ENCODE data around the gene ZBTB16.

DNA sequence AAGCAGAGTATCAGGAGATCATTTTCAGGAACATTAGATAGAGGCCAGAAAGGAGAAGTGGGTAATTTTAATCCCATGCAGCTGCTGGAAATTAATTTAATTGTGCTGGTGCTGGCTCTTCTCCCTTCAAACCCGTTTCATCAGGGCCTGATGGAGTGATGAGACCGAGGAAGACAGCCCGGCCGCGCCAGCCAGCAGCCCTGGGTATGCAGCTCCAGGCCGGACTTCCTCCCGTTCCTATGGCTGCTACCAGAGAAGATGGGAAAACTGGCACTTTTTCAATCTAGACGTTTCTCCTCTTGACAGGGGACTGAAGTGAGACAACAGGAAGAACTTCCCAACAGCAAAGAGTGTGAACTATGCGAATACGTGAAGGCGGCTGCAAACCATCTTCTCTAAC is 24.6 kb upstream of the ZBTB16 start:
- TF ChIP-seq CTCF (IDR thresholded peaks at IDR 0.05; ENCODE audit: low read depth, low read length, missing input control) (no peak), SP1 (IDR thresholded peaks at IDR 0.05) (no peak), RXRA (IDR thresholded peaks at IDR 0.05) (no peak), JUND (IDR thresholded peaks at IDR 0.05) (no peak), YY1 (IDR thresholded peaks at IDR 0.05) (no peak)
- TF ChIP-seq, protein P1, sequence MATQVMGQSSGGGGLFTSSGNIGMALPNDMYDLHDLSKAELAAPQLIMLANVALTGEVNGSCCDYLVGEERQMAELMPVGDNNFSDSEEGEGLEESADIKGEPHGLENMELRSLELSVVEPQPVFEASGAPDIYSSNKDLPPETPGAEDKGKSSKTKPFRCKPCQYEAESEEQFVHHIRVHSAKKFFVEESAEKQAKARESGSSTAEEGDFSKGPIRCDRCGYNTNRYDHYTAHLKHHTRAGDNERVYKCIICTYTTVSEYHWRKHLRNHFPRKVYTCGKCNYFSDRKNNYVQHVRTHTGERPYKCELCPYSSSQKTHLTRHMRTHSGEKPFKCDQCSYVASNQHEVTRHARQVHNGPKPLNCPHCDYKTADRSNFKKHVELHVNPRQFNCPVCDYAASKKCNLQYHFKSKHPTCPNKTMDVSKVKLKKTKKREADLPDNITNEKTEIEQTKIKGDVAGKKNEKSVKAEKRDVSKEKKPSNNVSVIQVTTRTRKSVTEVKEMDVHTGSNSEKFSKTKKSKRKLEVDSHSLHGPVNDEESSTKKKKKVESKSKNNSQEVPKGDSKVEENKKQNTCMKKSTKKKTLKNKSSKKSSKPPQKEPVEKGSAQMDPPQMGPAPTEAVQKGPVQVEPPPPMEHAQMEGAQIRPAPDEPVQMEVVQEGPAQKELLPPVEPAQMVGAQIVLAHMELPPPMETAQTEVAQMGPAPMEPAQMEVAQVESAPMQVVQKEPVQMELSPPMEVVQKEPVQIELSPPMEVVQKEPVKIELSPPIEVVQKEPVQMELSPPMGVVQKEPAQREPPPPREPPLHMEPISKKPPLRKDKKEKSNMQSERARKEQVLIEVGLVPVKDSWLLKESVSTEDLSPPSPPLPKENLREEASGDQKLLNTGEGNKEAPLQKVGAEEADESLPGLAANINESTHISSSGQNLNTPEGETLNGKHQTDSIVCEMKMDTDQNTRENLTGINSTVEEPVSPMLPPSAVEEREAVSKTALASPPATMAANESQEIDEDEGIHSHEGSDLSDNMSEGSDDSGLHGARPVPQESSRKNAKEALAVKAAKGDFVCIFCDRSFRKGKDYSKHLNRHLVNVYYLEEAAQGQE (IDR thresholded peaks at IDR 0.05), result no peak

Data from liver (tissue), 3 donors.